AG04450 (cell line): ENCODE data around the gene RASSF3. TPM values are rescaled to one million over a fixed set of nuclear protein-coding genes. Genes with fewer than 3 reads are reported as not detected.

ENCODE experiments used
- CTCF ChIA-PET: fragments of 300-600, 350-600 bp; formaldehyde crosslinking; extraction: SDS; loops from one replicate; lab custom pipeline; 2022; ENCODE audit warnings: antibody characterized with exemption, inconsistent platforms; lab: Charles Lee
- POLR2A ChIA-PET: fragments of 350-600 bp; formaldehyde crosslinking; extraction: SDS; loops from one replicate; lab custom pipeline; 2021; ENCODE audit warnings: antibody characterized with exemption, inconsistent platforms; lab: Yijun Ruan, JAX
- DNase-seq: peaks from one replicate; pipeline ENCODE4 v3.0.0-alpha.2; 2011; ENCODE audit warnings: low read depth, low spot score
- H3K27ac ChIP-seq: one replicate; pipeline ENCODE4 v1.5.1; 2012; ENCODE audit warnings: low read depth, low read length, control low read depth
- H3K27me3 ChIP-seq: one replicate; pipeline ENCODE4 v1.6.0; 2012; ENCODE audit warnings: low read length; ENCODE audit not compliant: control insufficient read depth, insufficient read depth
- H3K4me3 ChIP-seq: 2 replicates; pipeline ENCODE4 v1.5.1; 2011; ENCODE audit warnings: mild to moderate bottlenecking, low read depth, low read length, control low read depth
- H3K9me3 ChIP-seq: 2 replicates; pipeline ENCODE4 v1.5.1; 2012; ENCODE audit warnings: low read length; ENCODE audit not compliant: control insufficient read depth, insufficient read depth
- polyA plus RNA-seq: library from polyadenylated mRNA; depleted of rRNA; stranded (reverse); fragments of >200 nt; gene quantifications from 2 replicates; pipeline ENCODE4 v1.2.3, GENCODE V29; 2011
- TF ChIP-seq, protein P1 (sequence below): IDR thresholded peaks from 2 replicates; pipeline ENCODE4 v1.5.1; 2011; ENCODE audit warnings: low read depth, low read length, control low read depth, inconsistent platforms

Gene RASSF3
- polyA plus RNA-seq, 1 experiment: 46.7 TPM

DNA sequence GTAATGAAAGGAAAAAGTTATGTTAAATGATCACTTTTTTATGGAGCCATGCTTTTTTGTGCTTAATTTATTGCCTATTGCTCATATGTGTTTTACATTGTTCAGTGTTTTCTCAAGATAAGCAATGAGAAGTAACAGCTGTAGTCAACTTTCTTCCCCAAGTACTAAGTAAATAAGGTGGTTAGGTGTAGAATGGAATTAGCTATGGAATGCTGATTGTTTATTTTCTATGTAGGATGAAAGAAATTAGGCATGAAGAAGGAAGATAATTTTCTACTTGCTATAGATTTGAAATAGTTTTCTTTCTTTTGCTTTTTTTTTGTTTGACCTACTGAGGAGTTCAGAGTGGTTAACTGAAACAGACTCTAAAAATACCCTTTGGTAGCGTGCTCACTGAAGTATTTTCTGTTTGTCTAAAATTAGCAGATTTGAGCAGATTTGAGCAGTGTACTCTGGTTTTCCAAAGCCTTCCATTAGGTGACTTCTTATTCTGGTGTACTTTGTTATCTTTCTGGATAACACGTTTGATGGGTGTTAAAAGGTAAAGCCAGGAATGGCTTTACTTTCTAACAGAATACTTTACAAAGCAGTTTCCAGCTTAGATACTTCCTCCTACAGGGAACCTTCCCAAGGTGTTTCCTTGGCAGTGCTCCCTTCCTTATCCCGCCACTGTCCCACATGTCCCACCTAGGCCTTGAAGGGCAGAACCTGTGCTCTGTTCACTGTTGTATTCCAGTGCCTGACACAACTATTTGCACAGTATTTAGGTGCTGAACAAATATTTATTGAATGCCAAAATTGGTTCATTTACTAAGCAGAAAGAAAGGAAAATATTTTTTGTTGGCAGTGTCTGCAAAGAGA, 56.0 kb downstream of the RASSF3 start:
- H3K9me3 ChIP-seq: no peaks in the 10 kb centered on the region
- no peak for DNase-seq
- ChIA-PET POLR2A (interaction anchor here (0.9 kb wide), 1 partner anchor 57 kb away, joined by 3 read pairs; no protein-coding TSS in a partner anchor), CTCF (interaction anchor here (1.5 to 1.9 kb wide), 2 partner anchors 31 to 117 kb away, joined by 4 to 6 read pairs; no protein-coding TSS in a partner anchor)
- no peaks in the 10 kb centered on the region for H3K27me3 ChIP-seq
- peak overlapping the region; percentile 4 for H3K27ac ChIP-seq
- no peak overlapping the region for H3K4me3 ChIP-seq
- TF ChIP-seq, protein P1, sequence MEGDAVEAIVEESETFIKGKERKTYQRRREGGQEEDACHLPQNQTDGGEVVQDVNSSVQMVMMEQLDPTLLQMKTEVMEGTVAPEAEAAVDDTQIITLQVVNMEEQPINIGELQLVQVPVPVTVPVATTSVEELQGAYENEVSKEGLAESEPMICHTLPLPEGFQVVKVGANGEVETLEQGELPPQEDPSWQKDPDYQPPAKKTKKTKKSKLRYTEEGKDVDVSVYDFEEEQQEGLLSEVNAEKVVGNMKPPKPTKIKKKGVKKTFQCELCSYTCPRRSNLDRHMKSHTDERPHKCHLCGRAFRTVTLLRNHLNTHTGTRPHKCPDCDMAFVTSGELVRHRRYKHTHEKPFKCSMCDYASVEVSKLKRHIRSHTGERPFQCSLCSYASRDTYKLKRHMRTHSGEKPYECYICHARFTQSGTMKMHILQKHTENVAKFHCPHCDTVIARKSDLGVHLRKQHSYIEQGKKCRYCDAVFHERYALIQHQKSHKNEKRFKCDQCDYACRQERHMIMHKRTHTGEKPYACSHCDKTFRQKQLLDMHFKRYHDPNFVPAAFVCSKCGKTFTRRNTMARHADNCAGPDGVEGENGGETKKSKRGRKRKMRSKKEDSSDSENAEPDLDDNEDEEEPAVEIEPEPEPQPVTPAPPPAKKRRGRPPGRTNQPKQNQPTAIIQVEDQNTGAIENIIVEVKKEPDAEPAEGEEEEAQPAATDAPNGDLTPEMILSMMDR: no peak

DNA sequence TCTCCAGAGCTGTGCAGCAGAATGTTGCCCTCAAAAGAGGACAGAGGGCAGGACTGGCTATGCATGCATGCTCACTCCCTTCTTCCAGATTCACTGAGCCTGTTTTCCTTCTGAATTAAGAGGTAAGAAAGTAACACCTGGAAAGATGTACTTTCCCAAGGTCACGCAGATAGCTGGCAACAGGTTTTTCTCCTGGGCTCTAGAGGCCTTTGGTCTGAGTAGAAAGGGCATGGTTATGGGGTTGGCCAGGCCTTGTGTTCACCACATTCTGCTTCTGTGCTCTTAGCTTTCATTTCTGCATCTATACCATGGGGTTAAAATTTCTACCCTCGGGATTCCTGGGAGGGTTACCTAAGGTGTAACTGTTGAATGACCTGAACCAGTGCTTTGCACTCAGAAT, 57.5 kb downstream of the RASSF3 start:
- no peak for DNase-seq
- ChIA-PET CTCF (interaction anchor here (0.7 to 1.3 kb wide), 2 partner anchors 117 to 118 kb away, joined by 3 to 5 read pairs; no protein-coding TSS in a partner anchor), POLR2A (interaction anchor here (0.9 kb wide), 1 partner anchor 25 kb away, joined by 5 read pairs; no protein-coding TSS in a partner anchor)
- Histone ChIP-seq H3K9me3 (no peaks in the 10 kb centered on the region), H3K4me3 (no peak overlapping the region), H3K27ac (no peak overlapping the region), H3K27me3 (no peaks in the 10 kb centered on the region)
- TF ChIP-seq, protein P1: no peak

DNA sequence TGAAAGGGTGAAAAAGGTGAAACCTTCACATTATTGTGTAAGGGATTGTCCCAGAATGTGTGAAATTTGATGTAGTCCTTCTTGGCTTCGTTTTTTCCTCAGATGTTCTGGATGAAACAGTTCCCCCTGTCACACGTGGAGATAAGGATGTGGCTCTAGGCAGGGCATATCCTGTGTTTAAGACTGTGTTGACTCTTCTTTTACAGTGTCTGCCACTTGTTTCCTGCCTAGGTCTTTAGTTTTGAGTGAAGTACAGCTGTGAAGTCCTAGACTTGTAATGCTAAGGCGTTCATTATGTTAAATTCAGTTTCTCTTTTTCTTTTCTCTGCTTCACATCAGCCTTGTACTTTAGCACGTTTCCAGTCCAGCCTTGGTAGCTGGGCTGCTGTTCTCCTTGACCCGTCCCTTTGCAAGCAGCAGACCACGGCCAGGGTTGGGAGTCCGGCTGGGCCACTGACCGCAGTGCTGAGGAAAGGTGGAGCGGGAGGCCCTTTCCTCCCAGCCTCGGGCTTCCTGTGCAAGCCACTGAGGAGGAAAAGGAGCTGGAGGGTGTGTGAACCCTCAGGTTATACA, 59.1 kb downstream of the RASSF3 start:
- Histone ChIP-seq H3K4me3 (no peak overlapping the region), H3K9me3 (no peaks in the 10 kb centered on the region), H3K27me3 (no peaks in the 10 kb centered on the region), H3K27ac (no peak overlapping the region)
- ChIA-PET POLR2A (interaction anchor here (0.7 to 0.9 kb wide), 2 partner anchors 11 to 17 kb away, joined by 3 to 5 read pairs; no protein-coding TSS in a partner anchor), CTCF (interaction anchor here (0.5 to 1.6 kb wide), 6 partner anchors 15 to 120 kb away, joined by 3 to 8 read pairs (median 4); no protein-coding TSS in a partner anchor)
- no peak for DNase-seq
- TF ChIP-seq, protein P1: no peak

DNA sequence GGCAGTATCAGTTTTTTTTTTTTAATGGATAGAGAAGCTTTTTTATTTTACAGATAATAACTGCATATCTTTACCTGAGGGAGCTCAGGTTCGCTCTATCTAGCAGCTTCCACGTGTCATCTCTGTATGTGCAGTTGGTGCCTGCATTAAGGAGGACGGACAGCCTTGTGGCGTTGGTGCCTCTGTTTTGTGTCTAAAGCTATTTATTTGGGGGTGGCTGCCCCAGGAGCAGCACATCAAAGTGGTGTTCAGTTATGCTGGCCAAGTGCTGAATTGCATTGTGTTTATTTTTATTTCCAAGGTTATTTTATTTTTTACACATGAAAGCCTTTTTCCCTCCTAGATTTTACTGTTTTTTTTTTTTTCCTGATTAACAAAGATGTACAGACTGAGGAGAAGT, 59.7 kb downstream of the RASSF3 start:
- no peak for DNase-seq
- Histone ChIP-seq H3K9me3 (no peaks in the 10 kb centered on the region), H3K27ac (no peak overlapping the region), H3K27me3 (no peaks in the 10 kb centered on the region), H3K4me3 (no peak overlapping the region)
- TF ChIP-seq, protein P1: no peak
- POLR2A ChIA-PET: interaction anchor here (0.7 to 1.2 kb wide), 3 partner anchors 10 to 61 kb away, joined by 3 to 5 read pairs (median 3); no protein-coding TSS in a partner anchor
- CTCF ChIA-PET: interaction anchor here (0.5 to 1.6 kb wide), 5 partner anchors 15 to 120 kb away, joined by 3 to 8 read pairs (median 4); no protein-coding TSS in a partner anchor
